Measurements from ENCODE around the gene SLC17A9. TPM values are rescaled to one million over a fixed set of nuclear protein-coding genes. Genes with fewer than 3 reads are reported as not detected.

The SLC17A9 gene
- total and polyA plus RNA-seq, 2 donors: 3.2 to 8.9 TPM

DNA sequence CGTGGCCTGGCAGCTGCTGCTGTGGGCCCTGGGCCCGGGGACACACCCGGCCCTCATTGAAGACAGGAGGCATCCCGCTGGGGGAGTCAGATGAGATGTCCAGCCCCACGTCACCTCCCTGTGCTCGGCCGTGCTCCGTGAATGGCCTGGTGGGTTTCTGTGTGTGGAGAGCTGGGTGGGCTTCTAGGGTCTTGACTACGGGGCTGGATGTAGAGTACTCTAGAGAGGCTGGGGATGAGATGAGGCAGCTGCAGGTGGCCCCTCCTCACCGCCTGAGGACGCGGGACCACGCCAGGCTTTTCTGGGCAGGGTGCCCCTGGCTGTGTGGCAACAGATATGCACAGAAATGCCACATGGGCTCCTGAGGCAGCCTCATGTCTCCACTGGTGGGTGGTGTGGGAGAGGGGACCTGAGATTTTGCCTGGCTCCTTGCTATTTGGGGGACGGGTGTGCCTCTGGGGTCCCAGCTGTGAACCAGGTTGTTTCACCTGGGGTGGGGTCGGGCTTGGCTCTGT is 62.7 kb downstream of the SLC17A9 start:
- DNase-seq (ENCODE audit: extremely low spot score): no peak
- H3K36me3 ChIP-seq (ENCODE audit: insufficient read depth): no peaks in the 10 kb centered on the region
- no peak overlapping the region for H3K4me3 ChIP-seq (ENCODE audit: low read depth, low read length)
- H3K27ac ChIP-seq (ENCODE audit: low read depth): no peak overlapping the region
- H3K4me1 ChIP-seq (ENCODE audit: insufficient read depth): peaks cover 1% of the 10 kb centered on the region
- 40% methylated on average over 15 of the region's 15 CpGs for WGBS

DNA sequence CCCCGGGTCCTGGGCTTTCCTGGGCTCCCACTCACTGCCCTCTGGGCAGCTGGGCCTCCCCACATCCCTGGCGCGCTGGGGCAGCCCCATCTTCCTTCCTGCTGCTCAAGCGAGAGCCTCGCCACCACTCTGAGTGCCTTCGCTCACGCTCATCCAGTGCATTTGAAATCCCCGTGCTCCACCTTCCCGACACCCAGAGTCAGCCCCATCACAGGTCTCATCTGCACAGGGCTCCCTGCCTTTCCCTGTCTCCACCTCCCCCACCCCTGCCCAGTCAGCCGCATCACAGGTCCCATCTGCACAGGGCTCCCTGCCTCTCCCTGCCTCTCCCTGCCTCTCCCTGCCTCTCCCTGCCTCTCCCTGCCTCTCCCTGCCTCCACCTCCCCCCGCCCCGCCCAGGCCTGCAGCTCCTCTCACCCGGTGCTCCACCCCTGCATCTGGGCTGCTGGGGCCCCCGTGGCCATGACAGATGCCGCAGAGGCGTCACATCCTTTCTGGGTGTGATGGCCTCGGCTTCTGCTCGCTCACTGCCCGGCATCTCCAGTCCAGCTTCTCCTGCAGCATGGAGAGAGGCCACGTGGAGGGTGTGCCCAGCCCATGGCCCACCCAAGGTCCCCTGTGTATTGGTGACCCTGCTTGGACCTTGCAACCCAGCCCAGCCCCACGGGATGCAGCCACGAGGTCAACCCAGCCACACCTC is 63.3 kb downstream of the SLC17A9 start:
- Histone ChIP-seq H3K27ac (ENCODE audit: low read depth) (no peak overlapping the region), H3K4me3 (ENCODE audit: low read depth, low read length) (no peak overlapping the region), H3K36me3 (ENCODE audit: insufficient read depth) (no peaks in the 10 kb centered on the region), H3K4me1 (ENCODE audit: insufficient read depth) (peaks cover 1% of the 10 kb centered on the region)
- WGBS: 67% methylated on average over 21 of the region's 22 CpGs
- DNase-seq (ENCODE audit: extremely low spot score): no peak

DNA sequence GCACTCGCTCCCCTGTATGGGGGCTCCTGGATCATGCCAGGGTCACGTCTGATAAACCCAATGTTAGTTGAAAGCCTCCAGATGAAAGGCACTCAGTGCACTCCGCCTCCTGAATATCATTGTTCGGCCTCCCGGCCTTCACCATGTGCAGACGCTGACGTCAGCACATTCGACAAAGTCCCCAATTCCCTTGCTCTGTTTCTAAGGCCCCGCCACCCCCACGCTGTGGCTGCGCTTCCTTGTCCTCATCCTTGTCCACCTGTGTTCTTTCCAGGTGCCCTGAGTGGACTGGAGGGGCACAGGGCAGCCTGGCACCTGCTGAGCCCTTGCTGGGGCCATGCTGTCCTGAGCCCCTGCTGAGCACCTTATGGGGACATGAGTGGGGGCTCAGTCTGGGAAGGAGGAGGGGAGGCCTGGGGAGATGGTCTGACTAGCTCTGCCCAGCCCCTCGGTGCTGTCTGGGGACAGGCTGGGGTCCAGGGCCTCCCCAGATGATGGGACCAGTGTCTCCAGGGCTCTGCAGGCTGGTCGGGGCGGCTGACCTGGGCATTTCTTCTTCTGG is 64.1 kb downstream of the SLC17A9 start:
- H3K27ac ChIP-seq (ENCODE audit: low read depth): no peak overlapping the region
- 71% methylated on average over 14 of the region's 14 CpGs for WGBS
- DNase-seq (ENCODE audit: extremely low spot score): no peak
- H3K4me3 ChIP-seq (ENCODE audit: low read depth, low read length): no peak overlapping the region
- no peaks in the 10 kb centered on the region for H3K36me3 ChIP-seq (ENCODE audit: insufficient read depth)
- H3K4me1 ChIP-seq (ENCODE audit: insufficient read depth): peaks cover 1% of the 10 kb centered on the region

DNA sequence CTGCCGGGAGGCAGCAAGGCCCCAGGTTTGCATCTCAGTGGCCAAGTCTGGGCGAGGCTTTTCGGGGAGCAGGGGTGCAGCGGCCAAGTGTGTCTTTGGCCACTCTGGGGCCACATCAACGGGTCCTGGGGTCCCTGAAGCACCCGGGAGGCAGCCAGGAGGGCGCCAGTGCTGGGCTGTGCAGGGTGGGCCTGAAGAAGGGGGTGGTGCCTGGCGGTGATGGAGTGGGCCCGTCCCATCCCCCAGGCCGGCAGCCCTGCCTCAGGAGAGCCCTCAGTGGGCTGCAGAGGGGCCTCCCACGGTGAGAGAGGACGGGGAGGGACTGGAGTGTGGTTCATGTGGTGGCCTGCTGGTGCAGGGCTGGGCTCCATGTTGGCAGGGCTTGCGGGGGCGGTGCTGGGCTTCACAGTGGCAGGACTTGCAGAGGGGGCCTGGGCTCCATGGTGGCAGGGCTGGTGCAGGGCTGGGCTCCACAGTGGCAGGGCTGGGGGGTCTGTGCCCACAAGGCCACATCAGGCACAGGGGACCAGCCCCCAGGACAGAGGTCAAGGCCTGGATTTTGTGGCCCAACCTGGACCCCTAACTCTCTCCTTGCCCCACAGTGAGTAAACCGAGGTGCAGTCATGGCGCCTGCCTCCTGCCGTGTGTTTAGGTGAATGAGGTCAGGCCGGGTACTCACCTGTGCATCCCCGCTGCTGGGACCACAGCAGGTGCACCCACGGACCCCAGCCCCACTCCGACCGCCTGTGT is 64.7 kb downstream of the SLC17A9 start:
- 74% methylated on average over 22 of the region's 22 CpGs for WGBS
- no peaks in the 10 kb centered on the region for H3K36me3 ChIP-seq (ENCODE audit: insufficient read depth)
- no peak overlapping the region for H3K27ac ChIP-seq (ENCODE audit: low read depth)
- no peak for DNase-seq (ENCODE audit: extremely low spot score)
- H3K4me3 ChIP-seq (ENCODE audit: low read depth, low read length): no peak overlapping the region
- peaks cover 1% of the 10 kb centered on the region for H3K4me1 ChIP-seq (ENCODE audit: insufficient read depth)

DNA sequence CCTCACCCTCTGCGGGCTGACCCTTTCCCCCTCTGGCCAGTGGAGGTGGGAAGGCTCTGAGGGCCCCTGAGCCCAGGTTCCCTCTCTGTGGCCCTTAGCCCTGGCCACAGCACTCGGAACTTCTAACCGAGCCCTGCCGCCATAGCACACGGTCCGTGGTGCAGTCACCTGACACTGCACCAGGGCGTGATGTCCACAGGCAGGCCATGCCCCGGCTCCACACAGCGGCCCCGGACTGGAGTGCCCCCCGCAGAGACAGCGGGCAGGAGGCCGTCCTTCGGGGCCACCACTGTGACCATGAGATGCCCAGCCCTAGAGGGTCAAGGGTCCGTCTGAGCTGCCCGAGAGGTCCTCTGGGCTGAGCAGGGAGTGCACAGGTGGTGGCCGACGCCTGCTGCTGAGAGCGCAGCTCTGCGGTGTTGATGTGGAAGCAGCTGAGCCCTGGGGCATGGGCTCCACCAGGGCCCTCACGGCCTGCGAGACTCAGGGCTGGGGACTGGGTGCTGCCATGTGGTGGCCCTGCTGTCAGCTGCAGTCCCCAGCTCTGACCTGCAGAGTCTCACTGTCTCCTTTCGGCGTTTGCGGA is 65.4 kb downstream of the SLC17A9 start:
- WGBS: 90% methylated on average over 25 of the region's 25 CpGs
- Histone ChIP-seq H3K4me1 (ENCODE audit: insufficient read depth) (peaks cover 1% of the 10 kb centered on the region), H3K4me3 (ENCODE audit: low read depth, low read length) (no peak overlapping the region), H3K27ac (ENCODE audit: low read depth) (no peak overlapping the region), H3K36me3 (ENCODE audit: insufficient read depth) (no peaks in the 10 kb centered on the region)
- no peak for DNase-seq (ENCODE audit: extremely low spot score)

Other genes with a start within 250 kb of the SLC17A9 start
- gene NTSR1, start 243.9 kb upstream of the SLC17A9 start, total RNA-seq: 0.05 TPM
- 0.34 TPM for gene NTSR1, start 243.9 kb upstream of the SLC17A9 start, polyA plus RNA-seq
- 9.5 TPM for gene MRGBP, start 156.2 kb upstream of the SLC17A9 start, total RNA-seq
- gene MRGBP, start 156.2 kb upstream of the SLC17A9 start, polyA plus RNA-seq: 10.6 TPM
- gene OGFR, start 147.9 kb upstream of the SLC17A9 start, total RNA-seq: 18.7 TPM
- gene OGFR, start 147.9 kb upstream of the SLC17A9 start, polyA plus RNA-seq: 47.2 TPM
- 101 TPM for gene COL9A3, start 135.7 kb upstream of the SLC17A9 start, total RNA-seq
- 9.8 TPM for gene COL9A3, start 135.7 kb upstream of the SLC17A9 start, polyA plus RNA-seq
- 21.0 TPM for gene TCFL5, start 90.9 kb upstream of the SLC17A9 start, total RNA-seq
- gene TCFL5, start 90.9 kb upstream of the SLC17A9 start, polyA plus RNA-seq: 10.7 TPM
- gene DIDO1, start 26.2 kb upstream of the SLC17A9 start, total RNA-seq: 50.1 TPM
- 44.1 TPM for gene DIDO1, start 26.2 kb upstream of the SLC17A9 start, polyA plus RNA-seq
- 32.0 TPM for gene GID8, start 14.6 kb upstream of the SLC17A9 start, total RNA-seq
- 21.4 TPM for gene GID8, start 14.6 kb upstream of the SLC17A9 start, polyA plus RNA-seq
- gene BHLHE23, start 54.3 kb downstream of the SLC17A9 start, total RNA-seq: 0.26 TPM
- not detected for gene BHLHE23, start 54.3 kb downstream of the SLC17A9 start, polyA plus RNA-seq